K562 (cell line): ENCODE data around the gene DNAJB6.

Source experiments
- ATF3 ChIP-seq, 2 experiments: fragments of 450-650 bp in 1 of 2; sonication (generic) in 1 of 2; formaldehyde crosslinking in 1 of 2; IDR thresholded peaks in 1 of 2; conservative IDR thresholded peaks in 1 of 2; 2 replicates each; pipeline versions ENCODE4 v1.6.1 to v1.8.1; 2016 to 2023; ENCODE audit warnings: mild to moderate bottlenecking in 2 of 2, moderate library complexity in 2 of 2, inconsistent platforms in 1 of 2, missing genetic modification reagents in 1 of 2
- CBFA2T3 ChIP-seq: fragments of 450-650 bp; IDR thresholded peaks from 2 replicates; pipeline ENCODE4 v1.6.1; 2017
- ETV6 ChIP-seq, 3 experiments: fragments of 150-350 bp in 1 of 3; sonication (generic) in 1 of 3; formaldehyde crosslinking in 1 of 3; IDR thresholded peaks; 2 replicates each; pipeline versions ENCODE4 v1.6.1 to v1.8.0; 2014 to 2022; ENCODE audit warnings: borderline replicate concordance in 2 of 3, low read depth in 2 of 3, antibody characterized with exemption in 1 of 3, low read length in 1 of 3, mild to moderate bottlenecking in 1 of 3, missing genetic modification reagents in 1 of 3
- FOXK1 ChIP-seq: sonication (generic); formaldehyde crosslinking; IDR thresholded peaks from 2 replicates; pipeline ENCODE4 v1.8.0; 2022; ENCODE audit warnings: missing genetic modification reagents, mild to moderate bottlenecking, borderline replicate concordance
- RAD21 ChIP-seq, 2 experiments: fragments of 250-450 bp in 1 of 2; fragments of 450-650 bp in 1 of 2; sonication (Bioruptor Pico) in 1 of 2; formaldehyde crosslinking in 1 of 2; IDR thresholded peaks in 1 of 2; conservative IDR thresholded peaks in 1 of 2; 2 replicates each; pipeline versions ENCODE4 v1.4.0 to v1.8.0; 2020 to 2022; ENCODE audit warnings: mild to moderate bottlenecking in 2 of 2, moderate library complexity in 1 of 2
- SIN3A ChIP-seq, 2 experiments: fragments of 150-350 bp in 1 of 2; IDR thresholded peaks; 2 replicates each; pipeline ENCODE4 v1.6.1; 2011 to 2016; ENCODE audit warnings: borderline replicate concordance in 2 of 2, low read depth in 2 of 2, low read length in 2 of 2, mild to moderate bottlenecking in 2 of 2, moderate library complexity in 2 of 2; ENCODE audit not compliant: control insufficient read depth in 1 of 2
- SMAD4 ChIP-seq: fragments of 250-450 bp; sonication (Bioruptor Pico); conservative IDR thresholded peaks from 2 replicates; pipeline ENCODE4 v1.8.0; 2021; ENCODE audit warnings: inconsistent platforms, mild to moderate bottlenecking, moderate library complexity
- SMARCA5 ChIP-seq: fragments of 450-650 bp; IDR thresholded peaks from 2 replicates; pipeline ENCODE4 v1.6.1; 2016
- ZNF146 ChIP-seq: IDR thresholded peaks from one replicate; pipeline ENCODE4 v1.6.1; 2018; ENCODE audit warnings: missing compliant biosample characterization; ENCODE audit not compliant: unreplicated experiment
- ZNF551 ChIP-seq: fragments of 250-450 bp; sonication (Bioruptor Pico); IDR thresholded peaks from 2 replicates; pipeline ENCODE4 v1.5.0; 2021; ENCODE audit warnings: mild to moderate bottlenecking, moderate library complexity
- TF ChIP-seq, protein P1 (sequence below), 2 experiments: fragments of 450-650 bp; formaldehyde crosslinking in 1 of 2; IDR thresholded peaks; 2 replicates each; pipeline versions ENCODE4 v1.4.0 to v1.6.1; 2014 to 2020; ENCODE audit warnings: mild to moderate bottlenecking in 2 of 2, borderline replicate concordance in 1 of 2, low read depth in 1 of 2
- TF ChIP-seq, protein P2 (sequence below), 3 experiments: IDR thresholded peaks in 2 of 3; conservative IDR thresholded peaks in 1 of 3; 2 replicates each; pipeline ENCODE4 v1.5.1; 2011 to 2012; ENCODE audit warnings: low read length in 3 of 3, mild to moderate bottlenecking in 3 of 3, control low read depth in 2 of 3, improper control_type of control experiment in 1 of 3, inconsistent platforms in 1 of 3, low read depth in 1 of 3, mixed read lengths in 1 of 3, moderate library complexity in 1 of 3; ENCODE audit not compliant: insufficient read depth in 2 of 3
- TF ChIP-seq, protein P3 (sequence below): fragments of 450-650 bp; formaldehyde crosslinking; IDR thresholded peaks from 2 replicates; pipeline ENCODE4 v1.4.0; 2020; ENCODE audit warnings: mild to moderate bottlenecking, mixed read lengths

DNA sequence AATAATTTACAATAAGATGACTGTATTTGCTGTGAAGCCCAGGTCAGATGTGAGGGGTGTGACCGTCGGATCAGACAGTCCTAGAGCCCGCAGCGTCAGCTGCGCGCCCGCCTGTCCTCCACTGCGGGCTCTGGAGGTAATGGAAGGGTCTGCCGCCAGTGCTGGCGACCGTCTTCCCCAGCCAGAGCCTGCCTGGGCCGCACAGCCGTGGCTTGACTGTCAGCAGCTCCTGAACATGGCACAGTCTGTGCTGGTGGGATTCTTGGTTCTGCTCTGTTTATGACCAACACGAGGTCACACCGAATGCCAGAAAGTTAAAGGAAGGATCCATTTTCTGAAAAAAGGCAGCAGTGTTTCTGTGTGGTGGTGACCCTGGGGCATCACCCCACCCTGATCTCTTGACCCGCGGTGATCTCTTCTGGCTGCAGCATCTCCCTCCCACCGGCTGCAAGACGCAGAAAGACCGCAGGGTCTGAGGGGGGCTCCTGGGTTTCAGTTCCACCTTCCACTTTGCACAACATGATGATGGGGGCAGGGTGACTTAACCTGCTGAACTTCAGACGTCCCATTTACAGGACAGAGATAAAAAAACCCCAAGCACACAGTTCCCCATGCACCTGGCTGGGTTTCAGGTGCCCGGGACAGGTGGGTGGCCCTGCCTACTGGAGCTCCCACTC is 103.7 kb downstream of the DNAJB6 start:
- TF ChIP-seq RAD21 (CRISPR knock-in tag; conservative IDR thresholded peaks at IDR 0.05 in 1 of 2, IDR thresholded peaks at IDR 0.05 in 1 of 2) (no peak), ZNF551 (CRISPR knock-in tag) (no peak), ZNF146 (CRISPR knock-in tag) (no peak), SMARCA5 (no peak), ATF3 (IDR thresholded peaks at IDR 0.05) (no peak), ATF3 (CRISPR knock-in tag; conservative IDR thresholded peaks at IDR 0.05) (no peak), SIN3A (IDR thresholded peaks at IDR 0.05; ENCODE audit: borderline replicate concordance in 2 of 2, control insufficient read depth in 1 of 2, low read depth in 2 of 2, low read length in 2 of 2) (no peak), SMAD4 (CRISPR knock-in tag) (no peak), FOXK1 (CRISPR knock-in tag) (no peak), ETV6 (IDR thresholded peaks at IDR 0.05; ENCODE audit: borderline replicate concordance in 1 of 2, low read depth in 2 of 2, low read length in 1 of 2) (no peak), ETV6 (CRISPR knock-in tag; IDR thresholded peaks at IDR 0.05; ENCODE audit: borderline replicate concordance) (no peak), CBFA2T3 (no peak)
- TF ChIP-seq, protein P1, sequence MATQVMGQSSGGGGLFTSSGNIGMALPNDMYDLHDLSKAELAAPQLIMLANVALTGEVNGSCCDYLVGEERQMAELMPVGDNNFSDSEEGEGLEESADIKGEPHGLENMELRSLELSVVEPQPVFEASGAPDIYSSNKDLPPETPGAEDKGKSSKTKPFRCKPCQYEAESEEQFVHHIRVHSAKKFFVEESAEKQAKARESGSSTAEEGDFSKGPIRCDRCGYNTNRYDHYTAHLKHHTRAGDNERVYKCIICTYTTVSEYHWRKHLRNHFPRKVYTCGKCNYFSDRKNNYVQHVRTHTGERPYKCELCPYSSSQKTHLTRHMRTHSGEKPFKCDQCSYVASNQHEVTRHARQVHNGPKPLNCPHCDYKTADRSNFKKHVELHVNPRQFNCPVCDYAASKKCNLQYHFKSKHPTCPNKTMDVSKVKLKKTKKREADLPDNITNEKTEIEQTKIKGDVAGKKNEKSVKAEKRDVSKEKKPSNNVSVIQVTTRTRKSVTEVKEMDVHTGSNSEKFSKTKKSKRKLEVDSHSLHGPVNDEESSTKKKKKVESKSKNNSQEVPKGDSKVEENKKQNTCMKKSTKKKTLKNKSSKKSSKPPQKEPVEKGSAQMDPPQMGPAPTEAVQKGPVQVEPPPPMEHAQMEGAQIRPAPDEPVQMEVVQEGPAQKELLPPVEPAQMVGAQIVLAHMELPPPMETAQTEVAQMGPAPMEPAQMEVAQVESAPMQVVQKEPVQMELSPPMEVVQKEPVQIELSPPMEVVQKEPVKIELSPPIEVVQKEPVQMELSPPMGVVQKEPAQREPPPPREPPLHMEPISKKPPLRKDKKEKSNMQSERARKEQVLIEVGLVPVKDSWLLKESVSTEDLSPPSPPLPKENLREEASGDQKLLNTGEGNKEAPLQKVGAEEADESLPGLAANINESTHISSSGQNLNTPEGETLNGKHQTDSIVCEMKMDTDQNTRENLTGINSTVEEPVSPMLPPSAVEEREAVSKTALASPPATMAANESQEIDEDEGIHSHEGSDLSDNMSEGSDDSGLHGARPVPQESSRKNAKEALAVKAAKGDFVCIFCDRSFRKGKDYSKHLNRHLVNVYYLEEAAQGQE (IDR thresholded peaks at IDR 0.05; ENCODE audit: borderline replicate concordance): no peak
- TF ChIP-seq, protein P1 (CRISPR knock-in tag; IDR thresholded peaks at IDR 0.05; ENCODE audit: low read depth): no peak
- TF ChIP-seq, protein P2, sequence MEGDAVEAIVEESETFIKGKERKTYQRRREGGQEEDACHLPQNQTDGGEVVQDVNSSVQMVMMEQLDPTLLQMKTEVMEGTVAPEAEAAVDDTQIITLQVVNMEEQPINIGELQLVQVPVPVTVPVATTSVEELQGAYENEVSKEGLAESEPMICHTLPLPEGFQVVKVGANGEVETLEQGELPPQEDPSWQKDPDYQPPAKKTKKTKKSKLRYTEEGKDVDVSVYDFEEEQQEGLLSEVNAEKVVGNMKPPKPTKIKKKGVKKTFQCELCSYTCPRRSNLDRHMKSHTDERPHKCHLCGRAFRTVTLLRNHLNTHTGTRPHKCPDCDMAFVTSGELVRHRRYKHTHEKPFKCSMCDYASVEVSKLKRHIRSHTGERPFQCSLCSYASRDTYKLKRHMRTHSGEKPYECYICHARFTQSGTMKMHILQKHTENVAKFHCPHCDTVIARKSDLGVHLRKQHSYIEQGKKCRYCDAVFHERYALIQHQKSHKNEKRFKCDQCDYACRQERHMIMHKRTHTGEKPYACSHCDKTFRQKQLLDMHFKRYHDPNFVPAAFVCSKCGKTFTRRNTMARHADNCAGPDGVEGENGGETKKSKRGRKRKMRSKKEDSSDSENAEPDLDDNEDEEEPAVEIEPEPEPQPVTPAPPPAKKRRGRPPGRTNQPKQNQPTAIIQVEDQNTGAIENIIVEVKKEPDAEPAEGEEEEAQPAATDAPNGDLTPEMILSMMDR (IDR thresholded peaks at IDR 0.05 in 2 of 3, conservative IDR thresholded peaks at IDR 0.05 in 1 of 3; ENCODE audit: insufficient read depth in 2 of 3, low read depth in 1 of 3, low read length in 3 of 3): no peak
- TF ChIP-seq, protein P3, sequence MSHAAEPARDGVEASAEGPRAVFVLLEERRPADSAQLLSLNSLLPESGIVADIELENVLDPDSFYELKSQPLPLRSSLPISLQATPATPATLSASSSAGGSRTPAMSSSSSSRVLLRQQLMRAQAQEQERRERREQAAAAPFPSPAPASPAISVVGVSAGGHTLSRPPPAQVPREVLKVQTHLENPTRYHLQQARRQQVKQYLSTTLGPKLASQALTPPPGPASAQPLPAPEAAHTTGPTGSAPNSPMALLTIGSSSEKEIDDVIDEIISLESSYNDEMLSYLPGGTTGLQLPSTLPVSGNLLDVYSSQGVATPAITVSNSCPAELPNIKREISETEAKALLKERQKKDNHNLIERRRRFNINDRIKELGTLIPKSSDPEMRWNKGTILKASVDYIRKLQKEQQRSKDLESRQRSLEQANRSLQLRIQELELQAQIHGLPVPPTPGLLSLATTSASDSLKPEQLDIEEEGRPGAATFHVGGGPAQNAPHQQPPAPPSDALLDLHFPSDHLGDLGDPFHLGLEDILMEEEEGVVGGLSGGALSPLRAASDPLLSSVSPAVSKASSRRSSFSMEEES (CRISPR knock-in tag): no peak
